HFFc6 (cell line): ENCODE data around the gene CERK. TPM values are rescaled to one million over a fixed set of nuclear protein-coding genes. Genes with fewer than 3 reads are reported as not detected.

ENCODE experiments used
- DNase-seq: peaks from one replicate; pipeline ENCODE4 v3.0.0-alpha.2; 2018
- H3K27ac Mint-ChIP-seq: 2 replicates; pipeline ENCODE4 v1.8.0; 2020; ENCODE audit warnings: mild to moderate bottlenecking, mixed read lengths
- H3K27me3 Mint-ChIP-seq: 2 replicates; pipeline ENCODE4 v1.8.0; 2021; ENCODE audit warnings: mild to moderate bottlenecking, moderate library complexity, mixed read lengths; ENCODE audit not compliant: insufficient read depth
- H3K36me3 Mint-ChIP-seq: 2 replicates; pipeline ENCODE4 v1.8.0; 2021; ENCODE audit warnings: low read depth, mixed read lengths
- H3K4me1 Mint-ChIP-seq: 2 replicates; pipeline ENCODE4 v1.8.0; 2020; ENCODE audit warnings: low read depth, mixed read lengths
- H3K4me3 Mint-ChIP-seq: 2 replicates; pipeline ENCODE4 v1.8.0; 2020; ENCODE audit warnings: mild to moderate bottlenecking, moderate library complexity, mixed read lengths
- H3K9me3 Mint-ChIP-seq: 2 replicates; pipeline ENCODE4 v1.8.0; 2020; ENCODE audit warnings: mild to moderate bottlenecking, mixed read lengths
- CTCF ChIP-seq: fragments of 200-600 bp; sonication (generic); IDR thresholded peaks from 2 replicates; pipeline ENCODE4 v1.5.0; 2021; ENCODE audit warnings: antibody characterized with exemption, mild to moderate bottlenecking
- total RNA-seq, 6 experiments: library from RNA; stranded (reverse); fragmentation: NEBNext Ultra II Directional; extraction: Animal tissue kit (Norgen Biotek cat#: 25700); gene quantifications; 2 replicates in 1 of 6; 3 replicates in 5 of 6; pipeline ENCODE4 v1.2.3, GENCODE V29; 2021

CERK gene
- total RNA-seq, 6 experiments from 2014 or later: 49.1 to 54.8 (median 52.0) TPM

GRCh38 chr22:46747646-46748045, 9.6 kb upstream of the CERK start:
- Mint-ChIP-seq H3K27ac (no peak overlapping the region), H3K27me3 (peaks cover 2% of the 10 kb centered on the region; the same call in 1 of the 2 replicates), H3K36me3 (no peaks in the 10 kb centered on the region), H3K4me3 (no peak overlapping the region), H3K9me3 (no peaks in the 10 kb centered on the region), H3K4me1 (peaks cover 27% of the 10 kb centered on the region)
- DNase-seq: no peak
- TF ChIP-seq CTCF: no peak

DNA sequence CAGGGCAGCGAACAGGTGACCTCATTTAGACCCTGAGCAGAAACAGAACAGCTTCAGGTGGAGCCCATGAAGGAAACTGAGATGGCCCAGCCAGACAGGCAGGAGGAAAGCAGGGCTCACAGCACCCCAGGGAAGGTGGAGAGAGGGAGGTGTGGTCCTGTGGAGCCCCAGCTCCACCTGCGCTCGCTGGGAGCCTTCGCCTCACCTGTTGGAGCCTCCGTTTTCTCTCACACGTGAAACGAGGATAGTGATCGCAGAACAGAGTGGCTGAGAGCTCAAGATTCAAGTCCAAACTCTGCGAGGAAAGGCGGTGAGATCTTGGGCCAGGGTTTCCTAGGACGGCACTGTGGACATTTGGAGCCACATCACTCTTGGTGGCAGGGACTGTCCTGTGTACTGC, 8.6 kb upstream of the CERK start:
- Mint-ChIP-seq H3K4me3 (no peak overlapping the region), H3K27ac (no peak overlapping the region), H3K4me1 (peaks cover 29% of the 10 kb centered on the region), H3K9me3 (no peaks in the 10 kb centered on the region), H3K27me3 (peaks cover 2% of the 10 kb centered on the region; the same call in 1 of the 2 replicates), H3K36me3 (no peaks in the 10 kb centered on the region)
- TF ChIP-seq CTCF: no peak
- no peak for DNase-seq

DNA sequence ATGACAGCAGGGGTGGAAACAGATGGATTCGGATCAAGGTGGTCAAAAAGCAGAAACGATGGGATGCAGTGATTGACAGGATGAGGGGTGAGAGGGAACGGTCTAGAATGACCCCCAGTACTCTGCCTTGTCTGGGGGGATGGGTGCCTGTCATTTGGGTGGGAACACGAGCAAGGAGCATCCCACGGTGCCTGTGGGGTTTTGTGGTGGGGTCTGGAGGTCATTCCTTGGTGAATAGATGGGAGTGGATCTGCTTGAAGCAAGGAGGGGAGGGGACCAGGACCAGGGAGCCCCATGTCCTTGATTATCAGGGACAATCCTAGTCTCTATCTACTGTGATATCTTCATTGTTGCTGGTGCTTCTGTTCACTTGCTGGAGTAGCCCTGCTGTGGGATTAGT, 8.1 kb upstream of the CERK start:
- Mint-ChIP-seq H3K36me3 (no peaks in the 10 kb centered on the region), H3K4me3 (no peak overlapping the region), H3K4me1 (peaks cover 29% of the 10 kb centered on the region), H3K27ac (no peak overlapping the region), H3K9me3 (no peaks in the 10 kb centered on the region), H3K27me3 (peaks cover 2% of the 10 kb centered on the region; the same call in 1 of the 2 replicates)
- no peak for DNase-seq
- no peak for TF ChIP-seq CTCF

DNA sequence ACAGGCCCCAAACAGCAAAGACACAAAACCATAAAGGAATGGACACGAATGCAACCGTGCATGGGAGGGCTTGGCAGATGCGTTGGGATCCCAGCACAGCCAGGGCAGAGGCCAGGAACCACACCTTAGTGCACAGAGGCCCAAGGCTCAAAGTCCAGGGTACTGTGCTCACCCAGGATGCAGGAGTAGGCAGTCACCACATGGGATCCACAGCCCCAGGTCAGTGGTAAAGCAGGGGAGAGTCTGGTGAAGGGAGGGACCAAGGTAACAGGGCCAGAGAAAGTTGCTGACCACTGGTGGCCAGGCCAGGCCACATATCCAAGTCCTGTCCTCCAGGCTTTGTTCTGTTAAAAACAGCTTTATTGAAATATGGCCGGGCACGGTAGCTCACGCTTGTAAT, 6.5 kb upstream of the CERK start:
- no peaks in the 10 kb centered on the region for H3K9me3 Mint-ChIP-seq
- H3K4me1 Mint-ChIP-seq: peaks cover 16% of the 10 kb centered on the region
- H3K36me3 Mint-ChIP-seq: no peaks in the 10 kb centered on the region
- no peak overlapping the region for H3K4me3 Mint-ChIP-seq
- peaks cover 2% of the 10 kb centered on the region; the same call in 1 of the 2 replicates for H3K27me3 Mint-ChIP-seq
- H3K27ac Mint-ChIP-seq: no peak overlapping the region
- no peak for DNase-seq
- TF ChIP-seq CTCF: no peak

GRCh38 chr22:46742576-46743221, 4.6 kb upstream of the CERK start:
- Mint-ChIP-seq H3K9me3 (no peaks in the 10 kb centered on the region), H3K4me3 (no peak overlapping the region), H3K27me3 (peaks cover 3% of the 10 kb centered on the region; the same call in 1 of the 2 replicates), H3K36me3 (no peaks in the 10 kb centered on the region), H3K27ac (no peak overlapping the region), H3K4me1 (peaks cover 15% of the 10 kb centered on the region)
- no peak for TF ChIP-seq CTCF
- no peak for DNase-seq
